Placental epithelial cell (primary cell): Measurements from ENCODE around the gene NUP62CL. TPM values are rescaled to one million over a fixed set of nuclear protein-coding genes. Genes with fewer than 3 reads are reported as not detected.

Experiments used
- small RNA-seq: library from RNA; depleted of rRNA; stranded (forward); fragments of <200 nt; gene quantifications from one replicate; pipeline ENCODE3, GENCODE V24; 2012
- total RNA-seq: library from RNA; depleted of rRNA; stranded (reverse); fragments of >200 nt; gene quantifications from 2 replicates; pipeline ENCODE4 v1.2.3, GENCODE V29; 2012

The NUP62CL gene
- 0.79 and 1.8 TPM in 2 replicates for total RNA-seq

GRCh38 chrX:107205770-107206696 is at the start of gene NUP62CL, which contains the start of gene DNAAF6:
TSS of gene NUP62CL (minus strand) at chrX:107206433. CDS start at chrX:107175146, 31,287 bp downstream.
TSS of gene DNAAF6 (plus strand) at chrX:107206611. CDS start at chrX:107212876, 6,265 bp downstream.

GRCh38 chrX:107118322-107119147 is 87.7 kb downstream of the NUP62CL start, which contains the start of gene RBM41:
TSS of gene RBM41 (minus strand) at chrX:107118822. CDS start at chrX:107118773, 49 bp downstream.

Small RNA genes within 50 kb of the gene (small RNA-seq; reads per million reads assigned to genes)
- gene RF00019: not detected

Other genes starting within 250 kb of the NUP62CL start
- 15.4 and 20.8 TPM in 2 replicates for gene MORC4, start 206.2 kb downstream of the NUP62CL start, total RNA-seq
- gene RBM41, start 87.6 kb downstream of the NUP62CL start, total RNA-seq: 14.5 and 16.3 TPM in 2 replicates
- gene DNAAF6, start 178 bp upstream of the NUP62CL start, total RNA-seq: not detected in 2 replicates
- gene FRMPD3, start 243.2 kb upstream of the NUP62CL start, total RNA-seq: under 0.01 and 0.33 TPM in 2 replicates